ENCODE data around the gene OR5M8. TPM values are rescaled to one million over a fixed set of nuclear protein-coding genes. Genes with fewer than 3 reads are reported as not detected.

Gene OR5M8
- total RNA-seq = not detected

GRCh38 chr11:56491270-56491669 is at the start of gene OR5M8:
Gene OR5M8, minus strand, starts transcription at chr11:56491370. Its CDS starts 0 bp downstream, at chr11:56491370.
- no peak within 1 kb of the TSS for H3K4me3 Mint-ChIP-seq
- no peaks in the 10 kb centered on the region for H3K27me3 Mint-ChIP-seq
- no peaks in the 10 kb centered on the region for H3K36me3 Mint-ChIP-seq (ENCODE audit: low read depth)
- no peaks in the 10 kb centered on the region for H3K4me1 Mint-ChIP-seq
- peaks cover 8% of the 10 kb centered on the region for H3K9me3 Mint-ChIP-seq
- H3K27ac Mint-ChIP-seq = no peak within 1 kb of the TSS
- ATAC-seq (replicated peaks) = no peak

- no peak overlapping the region for H3K27ac Mint-ChIP-seq
- peaks cover 24% of the 10 kb centered on the region for H3K9me3 Mint-ChIP-seq
- no peaks in the 10 kb centered on the region for H3K27me3 Mint-ChIP-seq
- no peak overlapping the region for H3K4me3 Mint-ChIP-seq
- no peaks in the 10 kb centered on the region for H3K36me3 Mint-ChIP-seq (ENCODE audit: low read depth)
- ATAC-seq (replicated peaks) = no peak
- H3K4me1 Mint-ChIP-seq = no peaks in the 10 kb centered on the region
Observed at GRCh38 chr11:56533054-56533740, 42.0 kb upstream of the OR5M8 start.

- Mint-ChIP-seq H3K27me3 (no peaks in the 10 kb centered on the region), H3K27ac (no peak overlapping the region), H3K4me1 (no peaks in the 10 kb centered on the region)
Observed at GRCh38 chr11:56531856-56532255, 40.7 kb upstream of the OR5M8 start.

GRCh38 chr11:56522008-56522407 is 30.8 kb upstream of the OR5M8 start:
- no peak overlapping the region for H3K4me3 Mint-ChIP-seq
- no peaks in the 10 kb centered on the region for H3K4me1 Mint-ChIP-seq
- no peaks in the 10 kb centered on the region for H3K27me3 Mint-ChIP-seq
- H3K27ac Mint-ChIP-seq = no peak overlapping the region
- H3K9me3 Mint-ChIP-seq = peaks cover 21% of the 10 kb centered on the region
- no peaks in the 10 kb centered on the region for H3K36me3 Mint-ChIP-seq (ENCODE audit: low read depth)
- ATAC-seq (replicated peaks) = no peak

More at GRCh38 chr11:56531856-56532255, 40.7 kb upstream of the OR5M8 start:
- Mint-ChIP-seq H3K4me3 (no peak overlapping the region), H3K36me3 (ENCODE audit: low read depth) (no peaks in the 10 kb centered on the region), H3K9me3 (peaks cover 25% of the 10 kb centered on the region)
- no peak for ATAC-seq (replicated peaks)

- Mint-ChIP-seq H3K27ac (no peak overlapping the region), H3K4me3 (no peak overlapping the region), H3K4me1 (no peaks in the 10 kb centered on the region), H3K27me3 (no peaks in the 10 kb centered on the region), H3K9me3 (peaks cover 22% of the 10 kb centered on the region), H3K36me3 (ENCODE audit: low read depth) (no peaks in the 10 kb centered on the region)
- no peak for ATAC-seq (replicated peaks)
Observed at GRCh38 chr11:56513280-56513679, 22.1 kb upstream of the OR5M8 start.

- Mint-ChIP-seq H3K27ac (no peak overlapping the region), H3K4me3 (no peak overlapping the region), H3K27me3 (no peaks in the 10 kb centered on the region), H3K36me3 (ENCODE audit: low read depth) (no peaks in the 10 kb centered on the region), H3K4me1 (no peaks in the 10 kb centered on the region), H3K9me3 (peaks cover 13% of the 10 kb centered on the region)
- ATAC-seq (replicated peaks) = no peak
Observed at GRCh38 chr11:56509439-56509838, 18.3 kb upstream of the OR5M8 start.

GRCh38 chr11:56497010-56497409 is 5.8 kb upstream of the OR5M8 start:
- no peaks in the 10 kb centered on the region for H3K27me3 Mint-ChIP-seq
- peaks cover 6% of the 10 kb centered on the region for H3K9me3 Mint-ChIP-seq
- no peak overlapping the region for H3K27ac Mint-ChIP-seq
- no peaks in the 10 kb centered on the region for H3K36me3 Mint-ChIP-seq (ENCODE audit: low read depth)
- H3K4me1 Mint-ChIP-seq = no peaks in the 10 kb centered on the region
- no peak for ATAC-seq (replicated peaks)
- no peak overlapping the region for H3K4me3 Mint-ChIP-seq

- ATAC-seq (replicated peaks) = no peak
- H3K36me3 Mint-ChIP-seq (ENCODE audit: low read depth) = no peaks in the 10 kb centered on the region
- H3K27ac Mint-ChIP-seq = no peak overlapping the region
- H3K9me3 Mint-ChIP-seq = peaks cover 6% of the 10 kb centered on the region
- H3K4me1 Mint-ChIP-seq = no peaks in the 10 kb centered on the region
- no peaks in the 10 kb centered on the region for H3K27me3 Mint-ChIP-seq
- no peak overlapping the region for H3K4me3 Mint-ChIP-seq
Observed at GRCh38 chr11:56495117-56495516, 3.9 kb upstream of the OR5M8 start.

GRCh38 chr11:56486801-56487200 is 4.4 kb downstream of the OR5M8 start:
- ATAC-seq (replicated peaks) = no peak
- H3K27me3 Mint-ChIP-seq = no peaks in the 10 kb centered on the region
- H3K4me3 Mint-ChIP-seq = no peak overlapping the region
- no peak overlapping the region for H3K27ac Mint-ChIP-seq
- no peaks in the 10 kb centered on the region for H3K36me3 Mint-ChIP-seq (ENCODE audit: low read depth)
- peaks cover 17% of the 10 kb centered on the region for H3K9me3 Mint-ChIP-seq
- H3K4me1 Mint-ChIP-seq = no peaks in the 10 kb centered on the region

- H3K27ac Mint-ChIP-seq = no peak overlapping the region
- ATAC-seq (replicated peaks) = no peak
- no peaks in the 10 kb centered on the region for H3K27me3 Mint-ChIP-seq
- no peaks in the 10 kb centered on the region for H3K36me3 Mint-ChIP-seq (ENCODE audit: low read depth)
- H3K4me3 Mint-ChIP-seq = no peak overlapping the region
- no peaks in the 10 kb centered on the region for H3K4me1 Mint-ChIP-seq
- H3K9me3 Mint-ChIP-seq = peaks cover 14% of the 10 kb centered on the region
Observed at GRCh38 chr11:56474729-56475235, 16.4 kb downstream of the OR5M8 start.

- H3K4me1 Mint-ChIP-seq = no peaks in the 10 kb centered on the region
- H3K9me3 Mint-ChIP-seq = peaks cover 9% of the 10 kb centered on the region
- H3K36me3 Mint-ChIP-seq (ENCODE audit: low read depth) = no peaks in the 10 kb centered on the region
- H3K4me3 Mint-ChIP-seq = no peak within 1 kb of the TSS
- H3K27ac Mint-ChIP-seq = no peak within 1 kb of the TSS
- ATAC-seq (replicated peaks) = no peak
- no peaks in the 10 kb centered on the region for H3K27me3 Mint-ChIP-seq
Observed at GRCh38 chr11:56473252-56473651, 17.9 kb downstream of the OR5M8 start, which contains the start of gene OR5M3. Gene OR5M3, minus strand, starts transcription at chr11:56473352. Its CDS starts 2,855 bp downstream, at chr11:56470497.

GRCh38 chr11:56457076-56457475 is 34.1 kb downstream of the OR5M8 start:
- ATAC-seq (replicated peaks) = no peak

GRCh38 chr11:56453521-56453920 is 37.6 kb downstream of the OR5M8 start:
- no peak for ATAC-seq (replicated peaks)
- Mint-ChIP-seq H3K27ac (no peak overlapping the region), H3K4me1 (no peaks in the 10 kb centered on the region)

More at GRCh38 chr11:56457076-56457475, 34.1 kb downstream of the OR5M8 start:
- no peak overlapping the region for H3K27ac Mint-ChIP-seq
- H3K27me3 Mint-ChIP-seq = no peaks in the 10 kb centered on the region
- no peaks in the 10 kb centered on the region for H3K36me3 Mint-ChIP-seq (ENCODE audit: low read depth)
- H3K9me3 Mint-ChIP-seq = peaks cover 8% of the 10 kb centered on the region
- H3K4me1 Mint-ChIP-seq = no peaks in the 10 kb centered on the region
- H3K4me3 Mint-ChIP-seq = no peak overlapping the region

More at GRCh38 chr11:56453521-56453920, 37.6 kb downstream of the OR5M8 start:
- H3K9me3 Mint-ChIP-seq = peaks cover 11% of the 10 kb centered on the region
- no peaks in the 10 kb centered on the region for H3K27me3 Mint-ChIP-seq
- no peak overlapping the region for H3K4me3 Mint-ChIP-seq
- H3K36me3 Mint-ChIP-seq (ENCODE audit: low read depth) = no peaks in the 10 kb centered on the region
